GM13977 (cell line): ENCODE results near the gene UVSSA.
"Not testable (repeated sequence)": the region's sequence is repeated elsewhere in the genome, so short reads cannot be mapped to it uniquely, and the experiment has no call there.

Source experiments
- DNase-seq: peaks from one replicate; pipeline ENCODE4 v3.0.0; 2012; ENCODE audit warnings: low spot score
- CTCF ChIP-seq: IDR thresholded peaks from 2 replicates; pipeline ENCODE4 v1.5.1; 2012; ENCODE audit warnings: mild to moderate bottlenecking, control low read depth; ENCODE audit not compliant: insufficient read depth; ENCODE audit errors: extremely low read depth, missing control alignments
- in situ Hi-C: fragments of 300-500 bp; cut with MboI; formaldehyde crosslinking; loops from one replicate; pipeline ENCODE4 v1.12.0; 2022; ENCODE audit warnings: low sequenced_read_pairs, low pct_unique_long_range_greater_than_20kb, mixed read lengths, inconsistent platforms; ENCODE audit not compliant: unreplicated experiment

The UVSSA gene

GRCh38 chr4:1369091-1369450, 22.1 kb downstream of the UVSSA start:
- TF ChIP-seq CTCF: no peak
- in situ Hi-C loops: no loop called here
- no peak for DNase-seq

- in situ Hi-C loops: no loop called here
- DNase-seq: no peak
- no peak for TF ChIP-seq CTCF
Observed at GRCh38 chr4:1369479-1370079, 22.6 kb downstream of the UVSSA start.

GRCh38 chr4:1370321-1371124, 23.5 kb downstream of the UVSSA start:
- no peak for DNase-seq
- in situ Hi-C loops: no loop called here
- no peak for TF ChIP-seq CTCF

GRCh38 chr4:1371176-1372165, 24.5 kb downstream of the UVSSA start:
- in situ Hi-C loops: no loop called here
- DNase-seq: no peak
- TF ChIP-seq CTCF: no peak

GRCh38 chr4:1372576-1372975, 25.6 kb downstream of the UVSSA start:
- DNase-seq, in situ Hi-C loops: not testable (repeated sequence)

- TF ChIP-seq CTCF: no peak
- in situ Hi-C loops: no loop called here
Observed at GRCh38 chr4:1373892-1374705, 27.1 kb downstream of the UVSSA start.

More at GRCh38 chr4:1373892-1374705, 27.1 kb downstream of the UVSSA start:
- no peak for DNase-seq
